Gastroesophageal sphincter (tissue), 3 donors: Measurements from ENCODE around the gene CARD16.

Experiments
- POLR2A ChIP-seq, 2 donors: fragments of 450-650 bp; IDR thresholded peaks; one replicate each; pipeline ENCODE4 v1.6.1; 2017; ENCODE audit warnings: antibody characterized with exemption in 2 of 2, mild to moderate bottlenecking in 2 of 2, moderate library complexity in 1 of 2
- TF ChIP-seq, protein P1 (sequence below), 4 experiments: fragments of 200-600 bp in 2 of 4; fragments of 450-650 bp in 2 of 4; sonication (generic) in 1 of 4; IDR thresholded peaks; one replicate each; pipeline ENCODE4 v1.5.1; 2017 to 2019; ENCODE audit warnings: antibody characterized with exemption in 4 of 4, mild to moderate bottlenecking in 2 of 4, moderate library complexity in 2 of 4

DNA sequence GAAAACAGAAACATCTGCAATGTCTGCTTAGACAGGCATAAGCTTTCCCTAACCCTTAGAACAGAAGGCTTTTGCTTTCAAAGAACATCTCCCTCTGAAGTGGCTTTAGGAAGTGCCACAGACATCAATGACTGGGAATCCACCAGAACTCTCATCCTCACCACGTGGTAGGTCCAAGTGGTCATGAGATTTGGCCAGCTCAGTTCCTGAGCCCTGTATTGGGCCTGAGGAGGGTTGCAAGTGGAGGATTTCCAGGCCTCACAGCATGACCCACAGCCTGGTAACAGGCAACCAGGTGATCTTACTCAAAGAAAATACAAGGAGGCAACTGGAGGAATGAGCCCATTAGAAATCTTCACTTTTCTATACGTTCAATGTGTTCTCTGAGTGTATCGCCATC, 11.8 kb downstream of the CARD16 start:
- TF ChIP-seq, protein P1, sequence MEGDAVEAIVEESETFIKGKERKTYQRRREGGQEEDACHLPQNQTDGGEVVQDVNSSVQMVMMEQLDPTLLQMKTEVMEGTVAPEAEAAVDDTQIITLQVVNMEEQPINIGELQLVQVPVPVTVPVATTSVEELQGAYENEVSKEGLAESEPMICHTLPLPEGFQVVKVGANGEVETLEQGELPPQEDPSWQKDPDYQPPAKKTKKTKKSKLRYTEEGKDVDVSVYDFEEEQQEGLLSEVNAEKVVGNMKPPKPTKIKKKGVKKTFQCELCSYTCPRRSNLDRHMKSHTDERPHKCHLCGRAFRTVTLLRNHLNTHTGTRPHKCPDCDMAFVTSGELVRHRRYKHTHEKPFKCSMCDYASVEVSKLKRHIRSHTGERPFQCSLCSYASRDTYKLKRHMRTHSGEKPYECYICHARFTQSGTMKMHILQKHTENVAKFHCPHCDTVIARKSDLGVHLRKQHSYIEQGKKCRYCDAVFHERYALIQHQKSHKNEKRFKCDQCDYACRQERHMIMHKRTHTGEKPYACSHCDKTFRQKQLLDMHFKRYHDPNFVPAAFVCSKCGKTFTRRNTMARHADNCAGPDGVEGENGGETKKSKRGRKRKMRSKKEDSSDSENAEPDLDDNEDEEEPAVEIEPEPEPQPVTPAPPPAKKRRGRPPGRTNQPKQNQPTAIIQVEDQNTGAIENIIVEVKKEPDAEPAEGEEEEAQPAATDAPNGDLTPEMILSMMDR (IDR thresholded peaks at IDR 0.05): no peak
- no peak for TF ChIP-seq POLR2A (IDR thresholded peaks at IDR 0.05)
